Fibroblast of skin of back (primary cell): ENCODE data around the gene C3orf52.

Source experiments
- DNase-seq: peaks from one replicate; pipeline ENCODE4 v3.0.0-alpha.2; 2013

The C3orf52 gene

GRCh38 chr3:112136959-112137693 lies 50.9 kb downstream of the C3orf52 start:
- peak; percentile 32 for DNase-seq

GRCh38 chr3:112137781-112138180 lies 51.6 kb downstream of the C3orf52 start:
- no peak for DNase-seq

GRCh38 chr3:112138219-112138969 lies 52.2 kb downstream of the C3orf52 start:
- no peak for DNase-seq

- DNase-seq: no peak
Measured at GRCh38 chr3:112140584-112140983, 54.4 kb downstream of the C3orf52 start.

GRCh38 chr3:112141293-112141692 lies 55.1 kb downstream of the C3orf52 start:
- DNase-seq: no peak

- DNase-seq: peak; percentile 18
Measured at GRCh38 chr3:112143251-112143650, 57.1 kb downstream of the C3orf52 start.

- no peak for DNase-seq
Measured at GRCh38 chr3:112143689-112144088, 57.5 kb downstream of the C3orf52 start.

GRCh38 chr3:112149136-112149535 lies 62.9 kb downstream of the C3orf52 start:
- DNase-seq: no peak

- no peak for DNase-seq
Measured at GRCh38 chr3:112167758-112168157, 81.6 kb downstream of the C3orf52 start.
